NCI-H1694 treated with DMSO at 0.1 percent for 48 hours (cell line): ENCODE data around the gene ADISSP.
"Not testable (repeated sequence)": the region's sequence is repeated elsewhere in the genome, so short reads cannot be mapped to it uniquely, and the experiment has no call there.

ENCODE experiments used
- DNase-seq: peaks from one replicate; lab custom pipeline; 2025; lab: John Stamatoyannopoulos, UW

ADISSP gene

GRCh38 chr20:3797592-3798372 is 30.2 kb upstream of the ADISSP start:
- no peak for DNase-seq

GRCh38 chr20:3797226-3797545 is 29.6 kb upstream of the ADISSP start:
- no peak for DNase-seq

GRCh38 chr20:3796477-3797225 is 29.1 kb upstream of the ADISSP start:
- no peak for DNase-seq

GRCh38 chr20:3795511-3796468 is 28.2 kb upstream of the ADISSP start, which contains the start of gene CDC25B:
CDC25B (plus strand) TSS chr20:3796310; CDS start chr20:3796532, 222 bp downstream.
- peak; percentile 90 for DNase-seq

- no peak for DNase-seq
Measured at GRCh38 chr20:3794701-3795420, 27.3 kb upstream of the ADISSP start.

GRCh38 chr20:3794168-3794567 is 26.6 kb upstream of the ADISSP start:
- DNase-seq: not testable (repeated sequence)

- DNase-seq: not testable (repeated sequence)
Measured at GRCh38 chr20:3789201-3789600, 21.6 kb upstream of the ADISSP start.

GRCh38 chr20:3788685-3789155 is 21.2 kb upstream of the ADISSP start:
- DNase-seq: no peak

GRCh38 chr20:3787324-3788014 is 19.9 kb upstream of the ADISSP start:
- DNase-seq: no peak

GRCh38 chr20:3786665-3787323 is 19.2 kb upstream of the ADISSP start, which contains the start of gene CENPB:
CENPB (minus strand) TSS chr20:3786740; CDS start chr20:3786483, 257 bp downstream.
- DNase-seq: peak; percentile 66

- DNase-seq: peak; percentile 20
Measured at GRCh38 chr20:3786126-3786484, 18.6 kb upstream of the ADISSP start.

- no peak for DNase-seq
Measured at GRCh38 chr20:3785240-3786125, 17.9 kb upstream of the ADISSP start.

GRCh38 chr20:3784863-3785239 is 17.3 kb upstream of the ADISSP start:
- no peak for DNase-seq

- no peak for DNase-seq
Measured at GRCh38 chr20:3784216-3784853, 16.8 kb upstream of the ADISSP start.

GRCh38 chr20:3783511-3784195 is 16.1 kb upstream of the ADISSP start:
- no peak for DNase-seq

- no peak for DNase-seq
Measured at GRCh38 chr20:3783068-3783489, 15.5 kb upstream of the ADISSP start.

GRCh38 chr20:3782597-3782996 is 15.0 kb upstream of the ADISSP start:
- DNase-seq: no peak
